Gastrocnemius medialis (tissue), 4 donors: ENCODE measurements around the gene PDK4. TPM values are rescaled to one million over a fixed set of nuclear protein-coding genes. Genes with fewer than 3 reads are reported as not detected.
A peak's percentile ranks its signal among the peaks of the same experiment; 100 is the strongest.

Source experiments
- ATAC-seq, 2 donors: fragments of 150-250 bp; one replicate each; pipeline ENCODE4 v1.9.1; 2016
- DNase-seq, 2 donors: peaks; one replicate each; pipeline ENCODE4 v3.0.0-alpha.2; 2019
- H3K27ac ChIP-seq, 4 donors: fragments of 200-600 bp; sonication (generic); 1 replicate in 1 of 4; 2 replicates in 3 of 4; pipeline ENCODE4 v1.5.1; 2016 to 2018; ENCODE audit warnings: mild to moderate bottlenecking in 2 of 4, moderate library complexity in 1 of 4
- H3K27me3 ChIP-seq, 3 donors: fragments of 200-600 bp; sonication (generic) in 2 of 3; 1 replicate in 1 of 3; 2 replicates in 2 of 3; pipeline versions ENCODE4 v1.5.1 to v1.6.0; 2016 to 2019; ENCODE audit warnings: mild to moderate bottlenecking in 1 of 3, moderate library complexity in 1 of 3
- H3K36me3 ChIP-seq, 2 donors: fragments of 200-600 bp; sonication (generic) in 1 of 2; one replicate each; pipeline ENCODE4 v1.5.1; 2017 to 2018
- H3K4me1 ChIP-seq, 2 donors: fragments of 200-600 bp; sonication (generic) in 1 of 2; one replicate each; pipeline ENCODE4 v1.5.1; 2016 to 2017; ENCODE audit warnings: mild to moderate bottlenecking in 2 of 2
- H3K4me3 ChIP-seq, 4 donors: fragments of 200-600 bp; sonication (generic) in 3 of 4; 1 replicate in 1 of 4; 2 replicates in 3 of 4; pipeline ENCODE4 v1.5.1; 2016 to 2019; ENCODE audit warnings: mild to moderate bottlenecking in 2 of 4
- H3K9me3 ChIP-seq, 3 donors: fragments of 200-600 bp; sonication (generic) in 2 of 3; 1 replicate in 1 of 3; 2 replicates in 2 of 3; pipeline ENCODE4 v1.5.1; 2016 to 2019
- POLR2A ChIP-seq, 2 donors: fragments of 450-650 bp; IDR thresholded peaks; one replicate each; pipeline ENCODE4 v1.6.1; 2017; ENCODE audit warnings: antibody characterized with exemption in 2 of 2, mild to moderate bottlenecking in 2 of 2, moderate library complexity in 2 of 2
- in situ Hi-C, 4 donors: fragments of 200-750 bp; cut with MboI; loops; one replicate each; pipeline versions ENCODE4 v1.15.0 to v1.8.0; 2017; ENCODE audit warnings: low sequenced_read_pairs in 4 of 4
- intact Hi-C: fragments of 100-400 bp; cut with DNase I; formaldehyde crosslinking; loops from one replicate; pipeline ENCODE4 v1.15.1; 2023; ENCODE audit warnings: low total_unique reads
- total RNA-seq, 4 donors: library from RNA; depleted of rRNA; stranded (reverse); fragments of >200 nt; gene quantifications; one replicate each; pipeline versions ENCODE4 v1.1.0 to v1.2.3, GENCODE V29; 2016
- TF ChIP-seq, protein P1 (sequence below), 5 experiments: fragments of 450-650 bp in 3 of 5; fragments of 200-600 bp in 2 of 5; sonication (generic) in 2 of 5; IDR thresholded peaks in 4 of 5; conservative IDR thresholded peaks in 1 of 5; 1 replicate in 4 of 5; 2 replicates in 1 of 5; pipeline ENCODE4 v1.5.1; 2016 to 2019; ENCODE audit warnings: antibody characterized with exemption in 5 of 5, mild to moderate bottlenecking in 3 of 5, moderate library complexity in 3 of 5

The PDK4 gene
- total RNA-seq, 4 donors from 2014 or later: 2,371 to 5,827 (median 4,654) TPM

- Histone ChIP-seq H3K27me3 (no peaks in the 10 kb centered on the region), H3K27ac (peak overlapping the region; percentile 91 to 97 (median 96)), H3K4me1 (peaks cover 6 to 35% of the 10 kb centered on the region in 2 donors), H3K9me3 (no peaks in the 10 kb centered on the region), H3K4me3 (peak overlapping the region; percentile 20 to 94 (median 66)), H3K36me3 (peaks cover 18 to 99% of the 10 kb centered on the region in 2 donors)
- intact Hi-C loops (no loop called here), in situ Hi-C loops (no loop called here)
- ATAC-seq: no peak
- no peak for TF ChIP-seq POLR2A (IDR thresholded peaks at IDR 0.05)
- TF ChIP-seq, protein P1, sequence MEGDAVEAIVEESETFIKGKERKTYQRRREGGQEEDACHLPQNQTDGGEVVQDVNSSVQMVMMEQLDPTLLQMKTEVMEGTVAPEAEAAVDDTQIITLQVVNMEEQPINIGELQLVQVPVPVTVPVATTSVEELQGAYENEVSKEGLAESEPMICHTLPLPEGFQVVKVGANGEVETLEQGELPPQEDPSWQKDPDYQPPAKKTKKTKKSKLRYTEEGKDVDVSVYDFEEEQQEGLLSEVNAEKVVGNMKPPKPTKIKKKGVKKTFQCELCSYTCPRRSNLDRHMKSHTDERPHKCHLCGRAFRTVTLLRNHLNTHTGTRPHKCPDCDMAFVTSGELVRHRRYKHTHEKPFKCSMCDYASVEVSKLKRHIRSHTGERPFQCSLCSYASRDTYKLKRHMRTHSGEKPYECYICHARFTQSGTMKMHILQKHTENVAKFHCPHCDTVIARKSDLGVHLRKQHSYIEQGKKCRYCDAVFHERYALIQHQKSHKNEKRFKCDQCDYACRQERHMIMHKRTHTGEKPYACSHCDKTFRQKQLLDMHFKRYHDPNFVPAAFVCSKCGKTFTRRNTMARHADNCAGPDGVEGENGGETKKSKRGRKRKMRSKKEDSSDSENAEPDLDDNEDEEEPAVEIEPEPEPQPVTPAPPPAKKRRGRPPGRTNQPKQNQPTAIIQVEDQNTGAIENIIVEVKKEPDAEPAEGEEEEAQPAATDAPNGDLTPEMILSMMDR (IDR thresholded peaks at IDR 0.05 in 4 of 5, conservative IDR thresholded peaks at IDR 0.05 in 1 of 5): no peak
- DNase-seq: no peak
These were observed 7.3 kb downstream of the PDK4 start for GRCh38 chr7:95589031-95589430.

DNA sequence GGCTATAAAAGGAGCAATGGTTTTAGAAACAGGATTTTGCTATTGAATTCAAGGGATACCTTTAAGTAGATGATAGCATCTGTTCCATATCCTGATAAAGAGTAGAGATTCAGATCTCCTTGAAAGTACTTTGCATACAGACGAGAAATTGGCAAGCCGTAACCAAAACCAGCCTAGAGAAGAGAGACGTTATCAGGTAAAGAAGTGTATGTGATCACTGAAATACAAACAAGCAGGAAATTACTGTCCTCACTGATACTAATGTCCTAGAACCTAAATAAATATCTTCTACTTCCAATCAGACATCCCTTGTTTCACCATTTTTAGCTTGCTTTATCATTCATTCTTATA, 9.4 kb downstream of the PDK4 start:
- peak in 1 of 2 donors; percentile 2 for TF ChIP-seq POLR2A (IDR thresholded peaks at IDR 0.05)
- TF ChIP-seq, protein P1 (IDR thresholded peaks at IDR 0.05 in 4 of 5, conservative IDR thresholded peaks at IDR 0.05 in 1 of 5): no peak
- peaks cover 10 to 80% of the 10 kb centered on the region in 2 donors for H3K36me3 ChIP-seq

DNA sequence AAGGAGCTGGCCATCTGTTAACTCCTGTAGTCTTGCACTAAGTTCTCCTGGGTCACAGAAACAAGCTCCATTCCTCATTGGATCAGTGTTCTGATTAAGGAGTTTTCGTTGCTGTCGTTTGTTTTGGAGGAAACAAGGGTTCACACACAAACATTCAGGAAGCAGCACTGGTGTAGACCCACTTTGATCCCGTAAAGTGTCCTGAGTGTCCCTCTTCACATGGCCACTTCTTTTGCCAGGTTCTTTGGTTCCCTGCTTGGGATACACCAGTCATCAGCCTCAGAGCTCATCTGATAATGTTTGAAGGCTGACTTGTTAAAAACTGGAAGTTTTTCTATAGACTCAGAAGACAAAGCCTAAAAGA, 10.9 kb downstream of the PDK4 start:
- H3K9me3 ChIP-seq: no peaks in the 10 kb centered on the region
- no peak for ATAC-seq
- no peaks in the 10 kb centered on the region for H3K27me3 ChIP-seq
- intact Hi-C loops (no loop called here), in situ Hi-C loops (no loop called here)
- TF ChIP-seq, protein P1 (IDR thresholded peaks at IDR 0.05 in 4 of 5, conservative IDR thresholded peaks at IDR 0.05 in 1 of 5): no peak
- TF ChIP-seq POLR2A (IDR thresholded peaks at IDR 0.05): no peak
- DNase-seq: no peak
- H3K36me3 ChIP-seq: peaks cover 8 to 65% of the 10 kb centered on the region in 2 donors
- peak overlapping the region; percentile 51 to 97 (median 84) for H3K27ac ChIP-seq
- peaks cover 6 to 27% of the 10 kb centered on the region in 2 donors for H3K4me1 ChIP-seq
- peak overlapping the region in 1 of 4 donors; percentile 94 for H3K4me3 ChIP-seq

More for the DNA sequence above, 9.4 kb downstream of the PDK4 start:
- H3K9me3 ChIP-seq: no peaks in the 10 kb centered on the region
- peaks cover 6 to 30% of the 10 kb centered on the region in 2 donors for H3K4me1 ChIP-seq
- in situ Hi-C loops: no loop called here
- intact Hi-C loops: no loop called here
- H3K4me3 ChIP-seq: peak overlapping the region in 2 of 4 donors; percentile 90 to 94
- DNase-seq (no peak), ATAC-seq (no peak)
- no peaks in the 10 kb centered on the region for H3K27me3 ChIP-seq
- peak overlapping the region; percentile 91 to 97 (median 96) for H3K27ac ChIP-seq

GRCh38 chr7:95584769-95585425, 11.4 kb downstream of the PDK4 start:
- H3K4me3 ChIP-seq: no peak overlapping the region

More at GRCh38 chr7:95584769-95585425, 11.4 kb downstream of the PDK4 start:
- in situ Hi-C loops (no loop called here), intact Hi-C loops (no loop called here)
- TF ChIP-seq POLR2A (IDR thresholded peaks at IDR 0.05): no peak
- TF ChIP-seq, protein P1 (IDR thresholded peaks at IDR 0.05 in 4 of 5, conservative IDR thresholded peaks at IDR 0.05 in 1 of 5): no peak
- Histone ChIP-seq H3K36me3 (peaks cover 8 to 60% of the 10 kb centered on the region in 2 donors), H3K27ac (peak overlapping the region; percentile 51 to 97 (median 84)), H3K9me3 (no peaks in the 10 kb centered on the region), H3K4me1 (peaks cover 6 to 26% of the 10 kb centered on the region in 2 donors), H3K27me3 (no peaks in the 10 kb centered on the region)
- no peak for DNase-seq
- no peak for ATAC-seq
